GM12865 (cell line): ENCODE data around the gene MTCL1.

Experiments used
- DNase-seq: peaks from one replicate; pipeline ENCODE4 v3.0.0; 2010; ENCODE audit warnings: low read depth
- H3K4me3 ChIP-seq: 2 replicates; pipeline ENCODE4 v1.5.1; 2011; ENCODE audit warnings: mild to moderate bottlenecking, low read depth, low read length, control low read depth
- CTCF ChIP-seq: IDR thresholded peaks from 2 replicates; pipeline ENCODE4 v1.5.1; 2011; ENCODE audit warnings: low read length, control low read depth, low read depth, inconsistent platforms; ENCODE audit not compliant: insufficient read depth; ENCODE audit errors: missing control alignments

MTCL1 gene

GRCh38 chr18:8869696-8870095 is 164.3 kb downstream of the MTCL1 start:
- DNase-seq = no peak
- no peak for TF ChIP-seq CTCF
- no peak overlapping the region for H3K4me3 ChIP-seq

GRCh38 chr18:8870528-8870927 is 165.2 kb downstream of the MTCL1 start:
- H3K4me3 ChIP-seq = no peak overlapping the region
- no peak for TF ChIP-seq CTCF
- no peak for DNase-seq

- TF ChIP-seq CTCF = no peak
- no peak for DNase-seq
- H3K4me3 ChIP-seq = no peak overlapping the region
Observed at GRCh38 chr18:8871489-8871888, 166.1 kb downstream of the MTCL1 start.

GRCh38 chr18:8874872-8875271 is 169.5 kb downstream of the MTCL1 start:
- no peak for DNase-seq
- TF ChIP-seq CTCF = no peak
- H3K4me3 ChIP-seq = no peak overlapping the region

- no peak for TF ChIP-seq CTCF
- DNase-seq = no peak
- no peak overlapping the region for H3K4me3 ChIP-seq
Observed at GRCh38 chr18:8876887-8877286, 171.5 kb downstream of the MTCL1 start.

GRCh38 chr18:8881103-8881502 is 175.7 kb downstream of the MTCL1 start:
- DNase-seq = no peak
- TF ChIP-seq CTCF = no peak
- H3K4me3 ChIP-seq = no peak overlapping the region
